ENCODE data around the gene KLRF2.

DNA sequence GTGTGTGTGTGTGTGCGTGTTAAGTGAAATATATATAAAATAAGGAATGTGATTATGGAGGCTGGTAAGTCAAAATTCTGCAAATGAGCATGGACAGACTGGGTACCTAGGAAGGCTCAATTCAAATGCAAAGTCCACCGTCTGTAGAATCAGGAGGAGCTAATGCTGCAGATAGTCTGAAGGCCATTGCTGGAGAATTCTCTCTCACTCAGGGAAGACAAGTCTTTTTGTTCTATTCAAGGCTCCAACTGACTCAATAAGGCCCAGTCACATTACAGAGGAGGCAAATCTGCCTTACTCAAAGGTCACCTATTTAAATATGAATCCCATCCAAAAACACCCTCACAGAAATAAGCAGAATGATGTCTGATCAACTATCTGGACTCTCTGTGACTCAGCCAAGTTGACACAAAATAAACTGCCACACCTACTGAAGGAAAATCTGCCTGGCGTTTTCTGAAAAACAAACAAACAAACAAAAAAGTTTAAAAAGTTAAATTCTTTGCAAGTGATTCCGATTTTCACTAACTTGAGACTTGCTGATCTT is 684 bp upstream of the KLRF2 start:
- no peak for TF ChIP-seq CHD2 (IDR thresholded peaks at IDR 0.05; ENCODE audit: low read length, partially characterized antibody)
- no peak for TF ChIP-seq CTCF (IDR thresholded peaks at IDR 0.05)
- no peak for TF ChIP-seq REST (IDR thresholded peaks at IDR 0.05; ENCODE audit: low read depth, low read length)
- TF ChIP-seq USF2 (IDR thresholded peaks at IDR 0.05; ENCODE audit: borderline replicate concordance, low read depth, low read length) = no peak
- no peak for TF ChIP-seq POLR2AphosphoS5 (IDR thresholded peaks at IDR 0.05; ENCODE audit: low read depth, low read length)

Measured in SK-N-SH (cell line).